ENCODE measurements around the gene TLR2. TPM values are rescaled to one million over a fixed set of nuclear protein-coding genes. Genes with fewer than 3 reads are reported as not detected.
"Not testable (repeated sequence)": the region's sequence is repeated elsewhere in the genome, so short reads cannot be mapped to it uniquely, and the experiment has no call there.

Gene TLR2
- total RNA-seq, 1 experiment from 2014 or later: 1.7 TPM

DNA sequence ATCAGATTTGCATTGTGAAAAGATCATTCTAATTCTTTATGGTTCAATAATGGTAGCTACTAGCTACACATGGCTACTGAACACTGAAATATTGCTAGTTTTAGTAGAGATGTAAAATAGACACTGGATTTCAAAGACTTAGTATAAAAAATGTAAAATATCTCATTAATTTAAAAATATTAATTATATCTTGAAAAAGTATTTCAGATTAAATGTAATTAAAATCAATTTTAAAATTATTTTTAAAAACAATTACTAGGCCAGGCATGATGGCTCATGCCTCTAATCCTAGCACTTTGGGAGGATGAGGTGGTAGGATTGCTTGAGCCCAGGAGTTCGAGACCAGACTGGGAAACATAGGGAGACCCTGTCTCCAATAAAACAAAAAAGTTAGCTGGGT is 20.4 kb upstream of the TLR2 start:
- H3K27me3 Mint-ChIP-seq (ENCODE audit: low read depth): peaks cover 16% of the 10 kb centered on the region
- H3K4me3 Mint-ChIP-seq: no peak overlapping the region
- H3K36me3 Mint-ChIP-seq: peaks cover 15% of the 10 kb centered on the region
- no peak for DNase-seq (ENCODE audit: low spot score)
- ChIA-PET POLR2A (no interaction called here), CTCF (no interaction called here)
- H3K27ac Mint-ChIP-seq: no peak overlapping the region
- TF ChIP-seq ZBTB21 (CRISPR knock-in tag; IDR thresholded peaks at IDR 0.05; ENCODE audit: borderline replicate concordance): no peak
- TF ChIP-seq, protein P1, sequence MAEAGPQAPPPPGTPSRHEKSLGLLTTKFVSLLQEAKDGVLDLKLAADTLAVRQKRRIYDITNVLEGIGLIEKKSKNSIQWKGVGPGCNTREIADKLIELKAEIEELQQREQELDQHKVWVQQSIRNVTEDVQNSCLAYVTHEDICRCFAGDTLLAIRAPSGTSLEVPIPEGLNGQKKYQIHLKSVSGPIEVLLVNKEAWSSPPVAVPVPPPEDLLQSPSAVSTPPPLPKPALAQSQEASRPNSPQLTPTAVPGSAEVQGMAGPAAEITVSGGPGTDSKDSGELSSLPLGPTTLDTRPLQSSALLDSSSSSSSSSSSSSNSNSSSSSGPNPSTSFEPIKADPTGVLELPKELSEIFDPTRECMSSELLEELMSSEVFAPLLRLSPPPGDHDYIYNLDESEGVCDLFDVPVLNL (CRISPR knock-in tag; IDR thresholded peaks at IDR 0.05; ENCODE audit: borderline replicate concordance, low read depth): no peak
- peak; percentile 92; the same call in 1 of the 2 replicates for TF ChIP-seq HMGA2 (CRISPR knock-in tag; IDR thresholded peaks at IDR 0.05)
- ATAC-seq: no peak
- peaks cover 44% of the 10 kb centered on the region for H3K9me3 Mint-ChIP-seq
- H3K4me1 Mint-ChIP-seq: no peaks in the 10 kb centered on the region

DNA sequence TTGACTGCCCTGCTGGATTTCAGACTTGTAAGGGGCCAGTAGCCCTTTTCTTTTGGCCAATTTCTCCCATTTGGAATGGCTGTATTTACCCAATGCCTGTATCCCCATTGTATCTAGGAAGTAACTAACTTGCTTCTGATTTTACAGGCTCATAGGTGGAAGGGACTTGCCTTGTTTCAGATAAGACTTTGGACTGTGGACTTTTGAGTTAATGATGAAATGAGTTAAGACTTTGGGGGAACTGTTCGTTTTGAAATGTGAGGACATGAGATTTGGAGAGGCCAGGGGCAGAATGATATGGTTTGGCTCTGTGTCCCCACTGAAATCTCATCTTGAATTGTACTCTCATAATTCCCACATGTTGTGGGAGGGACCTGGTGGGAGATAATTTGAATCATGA is 17.6 kb upstream of the TLR2 start:
- DNase-seq (ENCODE audit: low spot score); H3K4me1 Mint-ChIP-seq; POLR2A ChIA-PET; ATAC-seq; H3K27ac Mint-ChIP-seq; CTCF ChIA-PET; H3K4me3 Mint-ChIP-seq: not testable (repeated sequence)
- Mint-ChIP-seq H3K36me3 (peaks cover 15% of the 10 kb centered on the region), H3K27me3 (ENCODE audit: low read depth) (peaks cover 21% of the 10 kb centered on the region), H3K9me3 (peaks cover 48% of the 10 kb centered on the region)

DNA sequence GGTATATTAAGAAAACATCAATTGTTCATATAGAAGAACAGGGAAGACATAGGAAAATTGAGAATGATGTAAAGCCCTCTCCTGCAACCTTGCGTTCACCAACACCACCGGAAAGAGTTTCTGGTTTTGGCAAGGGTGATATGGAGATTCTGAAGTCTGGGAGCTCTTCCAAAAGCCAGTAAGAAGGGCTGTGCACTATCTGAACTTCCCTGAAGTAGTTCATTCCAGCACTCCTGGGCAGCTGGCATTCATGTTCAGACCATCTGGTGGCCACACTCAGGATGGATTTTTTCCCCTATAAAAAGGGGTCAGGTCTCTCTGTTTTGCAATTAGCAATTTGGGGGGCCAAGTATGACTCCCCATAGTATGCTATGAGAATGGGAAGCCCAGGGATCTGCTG is 15.4 kb upstream of the TLR2 start:
- ChIA-PET CTCF (no interaction called here), POLR2A (no interaction called here)
- Mint-ChIP-seq H3K4me1 (no peaks in the 10 kb centered on the region), H3K27ac (no peak overlapping the region), H3K9me3 (peaks cover 35% of the 10 kb centered on the region), H3K4me3 (no peak overlapping the region), H3K27me3 (ENCODE audit: low read depth) (peaks cover 25% of the 10 kb centered on the region), H3K36me3 (peaks cover 6% of the 10 kb centered on the region; the same call in 1 of the 2 replicates)
- ATAC-seq (no peak), DNase-seq (ENCODE audit: low spot score) (no peak)
- TF ChIP-seq ZNF512 (CRISPR knock-in tag; IDR thresholded peaks at IDR 0.05; ENCODE audit: borderline replicate concordance): no peak
- no peak for TF ChIP-seq ZNF416 (CRISPR knock-in tag; IDR thresholded peaks at IDR 0.05)
- TF ChIP-seq SMAD4 (CRISPR knock-in tag; IDR thresholded peaks at IDR 0.05): no peak
- TF ChIP-seq SMAD3 (CRISPR knock-in tag; IDR thresholded peaks at IDR 0.05; ENCODE audit: borderline replicate concordance): no peak

DNA sequence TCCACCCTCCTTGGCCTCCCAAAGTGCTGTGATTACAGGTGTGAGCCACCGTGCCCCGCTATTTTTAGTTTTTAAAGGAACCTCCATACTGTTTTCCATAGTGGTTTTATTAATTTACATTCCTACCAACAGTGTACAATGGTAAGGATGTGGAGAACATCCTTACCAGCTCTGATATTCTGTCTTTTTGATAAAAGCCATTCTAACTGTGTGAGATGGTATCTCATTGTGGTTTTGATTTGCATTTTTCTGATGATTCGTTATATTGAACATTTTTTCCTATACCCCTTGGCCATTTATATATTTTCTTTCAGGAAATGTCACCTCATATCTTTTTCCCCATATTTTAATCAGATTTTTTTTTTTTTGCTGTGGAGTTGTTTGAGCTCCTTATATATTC is 14.2 kb upstream of the TLR2 start:
- DNase-seq (ENCODE audit: low spot score): no peak
- CTCF ChIA-PET: no interaction called here
- Mint-ChIP-seq H3K36me3 (peaks cover 2% of the 10 kb centered on the region; the same call in 1 of the 2 replicates), H3K4me3 (no peak overlapping the region), H3K9me3 (peaks cover 33% of the 10 kb centered on the region), H3K27ac (no peak overlapping the region), H3K4me1 (no peaks in the 10 kb centered on the region), H3K27me3 (ENCODE audit: low read depth) (peaks cover 22% of the 10 kb centered on the region)
- POLR2A ChIA-PET: no interaction called here
- no peak for ATAC-seq
- TF ChIP-seq NR2C2 (CRISPR knock-in tag; IDR thresholded peaks at IDR 0.05) (no peak), EMX1 (CRISPR knock-in tag; IDR thresholded peaks at IDR 0.05) (no peak), ELF4 (CRISPR knock-in tag; IDR thresholded peaks at IDR 0.05; ENCODE audit: low read depth) (no peak), ZBTB21 (CRISPR knock-in tag; IDR thresholded peaks at IDR 0.05; ENCODE audit: borderline replicate concordance) (no peak), ZNF416 (CRISPR knock-in tag; IDR thresholded peaks at IDR 0.05) (no peak), ZNF232 (CRISPR knock-in tag; IDR thresholded peaks at IDR 0.05) (no peak), GRHL2 (CRISPR knock-in tag; IDR thresholded peaks at IDR 0.05; ENCODE audit: insufficient replicate concordance, severe bottlenecking) (no peak), ZNF512 (CRISPR knock-in tag; IDR thresholded peaks at IDR 0.05; ENCODE audit: borderline replicate concordance) (no peak), FOXJ3 (CRISPR knock-in tag; IDR thresholded peaks at IDR 0.05; ENCODE audit: borderline replicate concordance) (no peak), CBFB (CRISPR knock-in tag; IDR thresholded peaks at IDR 0.05; ENCODE audit: low read depth) (no peak)
- TF ChIP-seq, protein P2, sequence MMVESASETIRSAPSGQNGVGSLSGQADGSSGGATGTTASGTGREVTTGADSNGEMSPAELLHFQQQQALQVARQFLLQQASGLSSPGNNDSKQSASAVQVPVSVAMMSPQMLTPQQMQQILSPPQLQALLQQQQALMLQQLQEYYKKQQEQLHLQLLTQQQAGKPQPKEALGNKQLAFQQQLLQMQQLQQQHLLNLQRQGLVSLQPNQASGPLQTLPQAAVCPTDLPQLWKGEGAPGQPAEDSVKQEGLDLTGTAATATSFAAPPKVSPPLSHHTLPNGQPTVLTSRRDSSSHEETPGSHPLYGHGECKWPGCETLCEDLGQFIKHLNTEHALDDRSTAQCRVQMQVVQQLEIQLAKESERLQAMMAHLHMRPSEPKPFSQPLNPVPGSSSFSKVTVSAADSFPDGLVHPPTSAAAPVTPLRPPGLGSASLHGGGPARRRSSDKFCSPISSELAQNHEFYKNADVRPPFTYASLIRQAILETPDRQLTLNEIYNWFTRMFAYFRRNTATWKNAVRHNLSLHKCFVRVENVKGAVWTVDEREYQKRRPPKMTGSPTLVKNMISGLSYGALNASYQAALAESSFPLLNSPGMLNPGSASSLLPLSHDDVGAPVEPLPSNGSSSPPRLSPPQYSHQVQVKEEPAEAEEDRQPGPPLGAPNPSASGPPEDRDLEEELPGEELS (CRISPR knock-in tag; IDR thresholded peaks at IDR 0.05): no peak
- TF ChIP-seq, protein P3, sequence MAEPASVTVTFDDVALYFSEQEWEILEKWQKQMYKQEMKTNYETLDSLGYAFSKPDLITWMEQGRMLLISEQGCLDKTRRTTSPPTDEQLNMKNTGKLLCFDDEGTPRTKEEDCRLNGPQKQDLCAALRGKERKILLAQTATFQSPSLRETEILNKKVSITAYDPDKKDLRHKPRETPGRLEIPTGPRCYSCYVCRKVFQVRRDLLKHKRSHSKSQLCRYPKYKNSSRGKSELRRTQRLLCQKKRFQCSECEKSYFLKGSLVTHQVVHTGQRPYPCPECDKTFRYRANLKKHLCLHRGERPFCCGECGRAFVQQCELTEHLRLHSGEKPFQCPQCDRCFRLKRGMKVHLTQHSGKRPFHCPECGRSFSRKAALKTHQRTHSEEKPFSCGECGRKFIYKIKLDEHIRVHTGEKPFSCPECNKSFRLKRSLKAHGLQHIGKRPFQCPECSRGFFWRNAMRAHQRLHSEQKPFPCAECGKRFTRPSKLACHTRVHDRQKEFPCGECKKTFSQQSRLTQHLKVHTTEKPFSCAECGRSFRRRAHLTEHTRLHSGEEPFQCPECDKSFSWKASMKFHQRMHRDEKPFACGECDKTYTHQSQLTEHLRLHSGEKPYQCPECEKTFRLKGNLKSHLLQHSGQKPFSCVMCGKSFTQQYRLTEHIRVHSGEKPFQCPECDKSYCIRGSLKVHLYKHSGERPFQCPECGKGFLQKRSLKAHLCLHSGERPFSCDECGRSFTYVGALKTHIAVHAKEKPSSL (CRISPR knock-in tag; conservative IDR thresholded peaks at IDR 0.05): no peak
- TF ChIP-seq, protein P4, sequence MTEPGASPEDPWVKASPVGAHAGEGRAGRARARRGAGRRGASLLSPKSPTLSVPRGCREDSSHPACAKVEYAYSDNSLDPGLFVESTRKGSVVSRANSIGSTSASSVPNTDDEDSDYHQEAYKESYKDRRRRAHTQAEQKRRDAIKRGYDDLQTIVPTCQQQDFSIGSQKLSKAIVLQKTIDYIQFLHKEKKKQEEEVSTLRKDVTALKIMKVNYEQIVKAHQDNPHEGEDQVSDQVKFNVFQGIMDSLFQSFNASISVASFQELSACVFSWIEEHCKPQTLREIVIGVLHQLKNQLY (CRISPR knock-in tag; IDR thresholded peaks at IDR 0.05): no peak
- TF ChIP-seq, protein P5, sequence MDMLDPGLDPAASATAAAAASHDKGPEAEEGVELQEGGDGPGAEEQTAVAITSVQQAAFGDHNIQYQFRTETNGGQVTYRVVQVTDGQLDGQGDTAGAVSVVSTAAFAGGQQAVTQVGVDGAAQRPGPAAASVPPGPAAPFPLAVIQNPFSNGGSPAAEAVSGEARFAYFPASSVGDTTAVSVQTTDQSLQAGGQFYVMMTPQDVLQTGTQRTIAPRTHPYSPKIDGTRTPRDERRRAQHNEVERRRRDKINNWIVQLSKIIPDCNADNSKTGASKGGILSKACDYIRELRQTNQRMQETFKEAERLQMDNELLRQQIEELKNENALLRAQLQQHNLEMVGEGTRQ (CRISPR knock-in tag; IDR thresholded peaks at IDR 0.05): no peak

All from WTC11 (cell line).